DMS153 treated with DMSO at 0.1 percent for 48 hours (cell line): Measurements from ENCODE around the gene KIAA0930.

Source experiments
- DNase-seq: peaks from one replicate; lab custom pipeline; 2025; ENCODE audit not compliant: unreplicated experiment; lab: John Stamatoyannopoulos, UW

The KIAA0930 gene

DNA sequence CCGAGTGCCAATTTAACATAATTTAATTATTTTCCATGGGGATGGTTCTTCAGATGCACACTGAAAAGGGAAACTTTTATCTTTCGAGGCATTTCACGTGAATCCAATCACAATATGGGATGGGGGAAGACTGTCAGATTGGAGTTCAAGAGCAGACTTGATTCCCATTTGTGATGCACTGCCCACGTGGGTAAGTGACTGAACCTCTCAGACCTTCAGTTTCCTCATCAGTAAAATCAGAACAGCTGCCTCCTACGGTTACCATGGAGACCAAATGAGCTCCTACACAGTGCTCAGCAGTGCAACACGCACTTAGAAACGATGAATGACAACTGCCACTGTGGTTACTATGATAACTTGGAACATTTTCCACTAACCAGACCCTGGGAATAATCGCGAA, 21.7 kb downstream of the KIAA0930 start:
- no peak for DNase-seq

DNA sequence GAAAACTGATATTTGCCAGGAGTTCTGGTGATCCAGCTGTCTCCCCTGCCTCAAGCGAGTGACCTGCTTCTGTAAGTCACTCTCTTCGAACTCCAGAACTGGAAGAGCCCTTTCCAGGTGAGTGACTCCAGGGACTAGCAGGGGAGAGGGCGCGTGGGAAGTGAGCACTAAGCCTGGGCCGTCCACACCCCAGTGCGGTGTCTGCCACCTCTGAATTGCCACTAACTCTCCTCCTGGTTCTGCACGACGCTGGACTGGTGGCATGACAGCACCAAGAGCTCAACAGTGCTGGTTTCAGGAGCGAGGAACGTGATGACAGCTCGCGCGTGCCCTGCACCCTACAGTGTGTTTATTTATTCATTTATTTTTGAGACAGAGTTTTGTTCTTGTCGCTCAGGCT, 22.9 kb downstream of the KIAA0930 start:
- DNase-seq: no peak

DNA sequence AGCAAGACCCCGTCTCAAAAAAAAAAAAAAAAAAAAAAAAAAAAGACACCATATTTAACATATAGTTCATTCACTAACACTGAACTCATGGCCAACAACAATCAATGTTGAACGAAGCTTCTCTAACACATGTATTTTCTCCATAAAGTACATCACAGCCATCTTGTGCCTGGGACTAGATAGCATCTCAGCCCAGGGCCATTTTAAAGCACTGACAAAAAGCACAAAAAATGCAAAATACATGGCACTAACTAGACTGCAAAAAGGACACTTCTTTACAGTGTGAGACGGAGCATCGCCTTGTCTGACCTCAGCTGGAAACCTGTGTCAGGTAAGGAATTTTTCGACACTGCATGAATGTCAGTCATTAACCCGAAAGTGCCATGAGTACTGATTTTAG, 23.3 kb downstream of the KIAA0930 start:
- DNase-seq: no peak

DNA sequence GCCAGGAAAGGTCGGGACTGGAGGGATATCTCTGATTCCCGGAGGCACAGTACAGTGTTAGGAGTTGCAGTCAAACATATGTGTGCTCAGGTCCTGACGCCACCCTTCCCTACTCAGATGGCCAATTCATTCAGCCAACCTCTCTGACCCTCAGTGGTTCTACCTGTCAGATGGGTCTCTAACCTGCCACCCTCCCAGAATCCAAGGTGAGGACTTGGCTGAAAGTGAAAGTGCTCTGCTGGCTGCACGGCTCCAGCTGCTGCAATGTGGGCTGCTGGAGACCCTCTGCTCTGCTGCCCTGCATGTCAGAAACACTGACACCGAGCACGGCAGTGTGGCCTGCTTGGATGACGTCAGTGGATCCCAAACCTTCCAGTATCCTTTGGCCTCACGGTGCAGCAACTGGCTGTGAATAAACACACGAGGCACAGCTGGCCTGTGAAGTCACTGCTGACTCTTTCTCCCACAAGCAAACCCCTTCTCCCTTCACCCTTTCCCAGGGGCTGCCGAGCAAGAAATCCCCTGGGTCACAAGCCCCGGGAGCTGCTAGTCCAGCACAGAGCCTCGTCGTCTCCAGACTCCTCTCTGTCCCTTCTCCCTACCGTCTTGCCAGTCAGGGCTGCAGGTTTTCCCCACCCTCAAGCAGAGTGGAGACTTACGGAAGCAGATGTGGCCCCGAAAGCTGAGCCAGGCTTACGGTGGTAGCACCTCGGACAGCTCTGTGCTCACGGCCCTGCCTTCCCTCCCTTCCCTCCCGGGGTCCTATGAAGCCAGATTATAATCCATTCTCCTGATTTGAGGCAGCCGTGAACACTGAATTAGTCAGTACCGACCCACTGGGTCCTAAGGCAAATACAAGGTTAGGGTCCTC, 24.3 kb downstream of the KIAA0930 start:
- no peak for DNase-seq

DNA sequence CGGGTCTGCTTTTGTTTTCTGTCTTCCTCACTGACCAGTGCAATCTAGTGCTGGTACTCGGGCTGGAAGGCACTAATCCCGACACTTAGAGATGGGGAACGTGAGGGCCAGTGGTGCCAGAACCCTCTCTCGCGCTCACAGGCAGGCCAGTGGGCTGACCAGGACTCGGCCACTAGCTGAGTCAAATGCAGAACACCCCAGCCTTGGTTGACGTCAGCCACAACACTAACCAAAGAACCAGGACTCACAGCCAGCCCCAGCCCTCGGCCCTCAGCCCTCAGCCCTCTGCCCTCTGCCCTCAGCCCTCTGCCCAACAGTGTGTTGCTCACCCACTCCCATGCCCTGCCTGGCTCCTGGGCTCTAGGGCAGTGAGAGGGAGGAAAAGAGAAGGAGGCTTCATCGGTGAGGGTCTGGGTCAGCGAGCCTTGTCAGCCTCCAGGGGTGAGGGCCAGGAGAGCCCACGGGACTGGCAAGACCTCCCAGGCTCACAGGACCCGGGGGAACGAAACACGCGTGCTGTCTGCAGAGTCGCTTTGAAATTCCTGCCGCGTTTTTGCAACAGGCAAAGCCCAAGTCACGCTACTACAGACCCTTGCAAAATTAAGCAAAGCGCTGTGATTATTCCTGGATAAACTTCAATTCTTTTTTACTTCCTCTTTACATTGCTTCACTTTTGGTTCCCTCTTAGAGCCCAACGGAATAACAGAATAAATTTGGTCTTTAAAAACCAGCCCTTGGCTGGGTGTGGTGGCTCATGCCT, 27.5 kb downstream of the KIAA0930 start:
- no peak for DNase-seq

DNA sequence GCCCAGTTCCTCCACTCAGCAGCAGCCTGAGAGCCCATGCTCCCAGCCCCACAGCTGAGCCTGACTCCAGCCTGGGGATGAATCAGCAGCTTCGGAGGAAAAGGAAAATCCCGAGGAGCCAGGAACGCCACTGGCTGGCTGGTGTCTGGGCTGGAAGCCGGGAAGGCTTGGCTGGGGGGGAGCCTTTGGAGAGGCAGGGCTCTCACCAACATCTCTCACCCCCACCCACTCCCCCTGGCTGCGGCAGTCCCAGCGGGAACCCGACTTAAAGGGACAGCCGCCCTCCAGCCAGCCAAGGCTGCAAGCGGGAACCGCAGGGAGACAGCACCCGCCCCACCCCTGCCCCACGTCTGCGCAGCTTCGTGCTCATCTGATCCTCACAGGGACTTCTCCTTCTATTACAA, 28.4 kb downstream of the KIAA0930 start:
- DNase-seq: no peak

DNA sequence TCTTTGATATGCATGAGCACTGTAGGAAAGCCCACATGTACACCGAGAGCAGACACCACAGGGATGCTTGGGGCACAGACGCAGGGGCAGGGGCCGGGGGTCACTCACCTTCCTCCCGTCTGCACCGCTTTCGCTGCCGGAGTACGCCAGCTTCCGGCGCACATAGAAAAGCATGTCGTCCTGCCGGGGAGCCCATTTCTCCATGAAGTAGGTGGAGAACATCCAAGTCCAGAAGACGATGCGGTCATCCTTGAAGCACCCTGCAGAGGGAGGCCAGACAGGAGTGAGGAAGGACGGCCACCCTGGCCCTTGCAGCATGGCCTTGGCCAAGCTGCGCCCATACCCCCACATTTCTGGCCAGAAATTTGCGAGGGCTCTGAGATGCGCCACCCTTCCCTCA, 28.8 kb downstream of the KIAA0930 start:
- no peak for DNase-seq

DNA sequence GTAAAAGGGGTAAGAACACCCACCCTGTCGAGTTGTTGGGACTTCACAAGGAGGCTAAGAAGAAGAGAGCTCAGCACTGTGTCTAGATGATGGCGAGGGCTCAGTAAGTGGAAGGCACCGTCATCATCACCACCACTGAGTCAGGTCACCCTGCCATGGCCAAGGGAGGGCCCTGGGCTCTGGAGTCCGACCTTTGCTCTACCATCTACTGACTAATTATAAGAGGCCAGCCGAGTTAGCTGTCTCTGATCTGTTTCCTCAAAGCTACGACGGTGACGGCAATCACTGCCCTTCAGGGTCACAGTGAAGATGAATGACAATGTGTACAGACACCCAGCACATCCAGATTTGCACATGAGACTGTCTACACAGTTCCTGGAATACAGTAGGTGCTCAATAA, 29.3 kb downstream of the KIAA0930 start:
- DNase-seq: no peak

DNA sequence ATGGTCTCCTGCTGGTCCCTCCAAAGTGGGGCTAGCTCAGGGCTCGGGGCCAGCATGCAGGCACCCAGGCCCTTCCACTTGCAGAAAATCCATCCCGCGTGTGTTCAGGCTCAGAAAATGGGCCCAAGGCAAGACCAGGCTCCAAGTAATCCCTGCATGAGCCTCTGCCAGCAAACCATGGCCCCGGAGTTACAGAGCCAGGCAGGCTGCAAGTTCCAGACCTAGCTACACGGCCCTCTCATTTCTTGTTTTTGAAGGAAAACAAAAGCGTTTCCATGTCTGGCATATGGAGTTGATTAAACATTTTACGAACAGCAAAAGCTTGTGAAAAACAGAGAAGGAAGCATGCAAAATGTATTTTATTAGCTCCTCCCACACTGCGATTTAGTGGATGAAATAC, 29.7 kb downstream of the KIAA0930 start:
- DNase-seq: no peak

DNA sequence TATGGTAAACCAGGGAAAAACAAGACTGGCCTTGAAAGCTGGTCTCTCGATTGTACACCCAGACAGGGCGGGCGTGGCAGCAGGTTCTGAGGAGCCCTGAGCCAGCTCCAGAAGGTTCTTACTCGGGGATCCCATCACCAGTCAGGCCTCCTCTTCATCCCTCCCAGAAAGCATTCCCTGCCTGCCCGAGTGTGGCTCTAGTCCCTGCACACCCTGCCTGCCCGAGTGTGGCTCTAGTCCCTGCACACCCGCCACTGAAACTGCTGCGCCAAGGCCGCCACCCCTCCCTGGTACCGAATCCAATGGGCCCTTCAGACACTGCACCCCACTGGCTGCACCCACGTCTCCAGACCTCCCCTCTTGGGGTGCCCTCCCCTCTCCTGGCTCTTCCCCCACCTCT, 30.1 kb downstream of the KIAA0930 start:
- DNase-seq: no peak

DNA sequence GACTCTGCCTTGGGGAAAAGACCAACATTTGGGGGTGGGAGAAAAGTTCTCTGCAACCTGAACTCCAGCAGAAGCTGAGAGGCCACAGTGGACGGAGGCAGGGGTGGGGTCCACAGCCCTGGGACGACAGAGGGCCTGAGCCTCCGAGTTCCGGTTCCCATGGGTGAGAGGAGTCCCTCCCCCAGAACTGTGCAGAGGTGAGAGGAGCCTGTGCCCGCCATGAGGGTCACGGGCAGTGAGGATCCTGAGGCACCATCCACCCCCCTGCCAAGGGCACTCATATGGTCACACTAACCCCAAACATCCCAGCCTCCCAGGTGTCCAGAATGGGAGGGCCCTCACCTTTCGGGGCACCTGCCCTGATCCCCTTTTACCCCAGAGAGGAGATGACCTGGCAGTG, 30.5 kb downstream of the KIAA0930 start:
- DNase-seq: no peak

DNA sequence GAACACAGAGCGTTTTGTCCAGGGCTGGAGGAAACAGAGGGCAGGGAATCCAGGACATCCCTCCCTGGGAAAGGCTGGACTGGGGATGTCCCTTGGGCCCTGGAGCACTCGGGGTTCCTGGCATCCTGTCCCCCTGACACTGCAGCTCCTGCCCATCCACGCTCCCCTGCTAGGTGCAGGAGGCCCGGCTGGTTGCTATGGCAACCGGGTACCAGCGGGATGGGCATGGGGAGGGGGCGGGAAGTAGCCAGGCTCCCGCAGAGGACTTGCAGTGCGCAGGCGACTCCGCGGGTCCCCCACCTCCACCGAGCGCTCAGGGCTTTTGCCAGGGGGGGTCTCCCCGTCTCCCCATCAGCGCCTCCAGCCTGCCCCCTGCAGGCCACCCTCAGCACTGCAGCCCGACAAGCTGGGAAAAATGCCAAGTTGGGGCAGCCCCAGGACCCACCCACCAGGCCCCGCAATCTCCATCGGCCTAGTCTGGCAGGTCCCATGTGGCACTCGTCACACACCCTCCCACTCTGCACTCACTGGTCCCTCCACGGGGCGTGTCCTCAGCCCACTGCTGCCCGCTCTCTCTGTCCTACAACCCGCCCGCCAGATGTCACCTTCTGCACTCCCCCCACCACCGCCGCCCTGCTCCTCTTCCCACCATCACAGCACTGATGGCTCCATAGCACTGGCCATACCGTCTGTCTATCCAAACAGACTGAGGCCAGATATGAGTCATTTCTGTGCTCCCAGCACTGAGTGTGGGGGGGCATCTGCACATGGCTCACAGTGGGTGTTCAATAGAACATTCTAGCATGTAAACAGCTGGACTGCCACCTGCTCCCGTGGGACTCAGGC, 31.5 kb downstream of the KIAA0930 start:
- no peak for DNase-seq

DNA sequence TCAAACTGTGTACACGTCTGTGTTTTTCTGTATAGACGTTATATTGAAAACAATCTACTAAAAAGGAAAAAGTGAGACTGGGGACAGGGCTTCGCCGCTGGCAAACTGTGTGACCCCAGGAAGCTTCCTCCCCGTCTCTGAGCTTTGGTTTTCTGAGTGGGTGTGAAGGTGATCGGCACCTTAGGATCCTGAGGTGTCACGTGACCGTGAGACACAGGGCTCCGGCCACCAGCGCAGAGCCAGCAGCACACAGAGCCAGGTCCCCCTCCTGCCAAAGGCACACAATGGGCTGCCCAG, 32.0 kb downstream of the KIAA0930 start:
- DNase-seq: no peak

DNA sequence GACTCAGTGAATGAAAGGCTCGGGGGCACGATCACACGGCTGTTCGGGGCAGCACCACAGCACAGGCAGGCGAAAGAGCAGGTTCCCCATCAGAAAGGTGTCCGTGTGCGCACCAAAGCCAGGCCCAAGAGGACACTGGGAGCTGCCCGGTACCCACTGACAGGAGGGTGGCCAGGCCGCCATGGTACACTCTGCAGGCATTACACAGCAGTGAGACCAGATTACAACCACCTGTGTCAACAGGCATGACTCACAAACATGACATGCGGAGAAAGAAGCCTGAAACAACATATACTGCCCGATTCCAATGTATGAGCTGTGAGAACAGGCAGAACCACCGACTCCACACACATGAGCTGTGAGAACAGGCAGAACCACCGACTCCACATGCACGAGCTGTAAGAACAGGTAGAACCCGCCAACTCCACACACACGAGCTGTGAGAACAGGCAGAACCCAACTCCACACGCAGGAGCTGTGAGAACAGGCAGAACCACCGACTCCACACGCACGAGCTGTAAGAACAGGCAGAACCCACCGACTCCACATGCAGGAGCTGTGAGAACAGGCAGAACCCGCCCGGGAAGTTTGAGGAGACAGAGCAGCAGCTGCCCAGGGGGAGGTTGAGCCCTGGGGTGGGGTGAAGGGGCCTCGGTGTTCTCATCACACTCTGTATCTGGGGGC, 32.6 kb downstream of the KIAA0930 start:
- DNase-seq: no peak

DNA sequence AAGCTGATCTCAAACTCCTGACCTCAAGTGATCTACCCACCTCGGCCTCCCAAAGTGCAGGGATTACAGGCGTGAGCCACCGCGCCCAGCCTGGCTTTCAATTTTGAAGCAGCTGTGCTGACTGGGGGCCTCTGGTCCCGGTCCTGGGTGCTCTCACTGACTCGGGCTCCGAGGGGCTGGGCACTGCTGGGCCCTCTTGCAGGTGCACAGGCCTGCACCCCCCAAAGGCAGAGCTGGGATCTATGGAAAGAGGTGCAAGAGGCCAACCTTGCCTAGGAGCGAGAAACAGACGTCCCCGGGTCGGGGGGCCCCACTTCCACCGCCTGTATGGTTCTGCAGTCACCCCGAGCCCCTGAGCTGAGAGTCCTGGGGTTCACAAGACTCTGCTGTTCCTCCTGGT, 33.2 kb downstream of the KIAA0930 start:
- DNase-seq: no peak

DNA sequence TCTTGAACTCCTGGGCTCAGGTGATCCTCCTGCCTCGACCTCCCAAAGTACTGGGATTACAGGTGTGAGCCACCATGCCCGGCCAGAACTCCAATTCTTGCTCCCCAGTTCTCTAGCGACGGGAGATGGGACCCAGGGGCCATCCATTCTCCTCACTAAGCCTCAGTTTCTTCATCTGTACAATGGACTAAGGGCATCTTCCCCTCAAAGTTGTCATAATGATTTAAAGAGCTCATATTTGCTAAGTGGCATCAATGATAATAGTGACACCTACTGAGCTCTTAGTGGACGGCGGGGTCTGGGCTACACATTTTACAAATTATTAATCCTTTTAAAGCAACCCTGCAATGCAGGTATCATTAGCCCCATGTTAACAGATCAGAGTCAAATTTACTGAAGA, 34.5 kb downstream of the KIAA0930 start:
- no peak for DNase-seq

DNA sequence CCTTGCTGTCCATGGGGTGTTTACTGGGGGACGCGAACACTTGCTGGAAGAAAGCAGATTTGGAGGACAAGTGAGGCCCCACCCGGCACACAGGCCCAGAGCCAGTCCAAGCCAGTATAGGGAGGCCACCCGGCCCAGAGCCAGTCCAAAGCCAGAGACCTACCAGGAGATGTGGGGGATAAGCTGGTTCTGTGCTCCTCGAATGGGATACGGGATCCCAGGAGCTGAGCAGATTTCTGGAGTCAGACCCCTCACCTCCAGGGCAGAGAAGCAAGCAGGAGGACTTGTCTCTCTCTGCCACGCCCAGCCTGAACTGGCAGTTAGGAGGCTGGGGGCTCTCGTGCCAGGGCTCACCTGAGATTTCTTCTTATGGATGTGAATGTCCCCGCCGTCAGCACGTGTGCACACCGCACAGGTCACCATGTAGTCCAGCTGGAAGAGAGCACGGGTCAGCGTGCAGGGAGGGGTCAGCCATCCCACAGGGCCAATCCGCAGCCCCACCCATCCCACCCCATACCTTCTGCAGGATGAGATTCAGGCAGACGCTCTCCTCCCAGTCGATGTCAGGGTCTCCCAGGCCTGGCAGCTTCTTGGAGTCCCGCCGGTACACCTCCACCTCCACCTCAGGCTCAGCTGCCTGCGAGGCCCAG, 35.3 kb downstream of the KIAA0930 start:
- DNase-seq: no peak

DNA sequence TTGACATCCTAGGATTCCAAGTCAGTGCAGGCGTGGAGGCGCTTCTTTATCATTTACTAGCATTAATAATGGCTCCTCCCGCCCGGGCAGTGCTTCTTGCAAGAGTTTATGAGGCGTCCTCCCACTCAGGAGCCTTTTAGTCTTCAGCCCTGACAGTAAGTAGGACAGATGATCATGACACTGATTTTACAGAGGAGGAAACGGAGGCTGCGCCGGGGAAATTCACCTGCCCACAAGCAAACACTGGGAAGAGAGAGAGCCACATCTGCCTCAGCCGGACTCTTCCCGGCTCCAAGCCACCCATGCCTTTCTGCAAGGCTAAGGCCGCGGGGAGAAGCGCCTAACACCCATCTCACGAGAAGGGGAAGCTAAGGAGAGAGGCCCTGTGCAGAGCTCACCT, 35.9 kb downstream of the KIAA0930 start:
- no peak for DNase-seq

DNA sequence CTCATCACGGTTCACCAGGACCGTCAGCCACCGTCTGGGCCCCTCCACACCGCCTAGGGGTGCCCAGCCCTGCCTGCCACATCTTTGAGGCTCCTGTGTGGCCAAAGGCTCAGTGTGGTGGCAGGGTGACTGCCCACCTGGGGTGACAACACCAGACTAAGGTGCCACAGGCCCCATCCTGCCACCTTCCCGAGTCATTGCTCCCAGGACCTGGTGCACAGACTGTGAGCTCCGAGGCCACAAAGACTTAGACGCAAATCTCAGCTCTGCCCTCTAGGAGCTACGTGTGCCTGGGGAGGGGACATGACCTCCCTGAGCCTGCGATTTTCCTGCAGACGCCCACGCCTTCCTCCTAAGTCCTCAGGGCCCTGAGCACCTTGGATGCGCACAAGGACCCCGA, 36.5 kb downstream of the KIAA0930 start:
- no peak for DNase-seq

DNA sequence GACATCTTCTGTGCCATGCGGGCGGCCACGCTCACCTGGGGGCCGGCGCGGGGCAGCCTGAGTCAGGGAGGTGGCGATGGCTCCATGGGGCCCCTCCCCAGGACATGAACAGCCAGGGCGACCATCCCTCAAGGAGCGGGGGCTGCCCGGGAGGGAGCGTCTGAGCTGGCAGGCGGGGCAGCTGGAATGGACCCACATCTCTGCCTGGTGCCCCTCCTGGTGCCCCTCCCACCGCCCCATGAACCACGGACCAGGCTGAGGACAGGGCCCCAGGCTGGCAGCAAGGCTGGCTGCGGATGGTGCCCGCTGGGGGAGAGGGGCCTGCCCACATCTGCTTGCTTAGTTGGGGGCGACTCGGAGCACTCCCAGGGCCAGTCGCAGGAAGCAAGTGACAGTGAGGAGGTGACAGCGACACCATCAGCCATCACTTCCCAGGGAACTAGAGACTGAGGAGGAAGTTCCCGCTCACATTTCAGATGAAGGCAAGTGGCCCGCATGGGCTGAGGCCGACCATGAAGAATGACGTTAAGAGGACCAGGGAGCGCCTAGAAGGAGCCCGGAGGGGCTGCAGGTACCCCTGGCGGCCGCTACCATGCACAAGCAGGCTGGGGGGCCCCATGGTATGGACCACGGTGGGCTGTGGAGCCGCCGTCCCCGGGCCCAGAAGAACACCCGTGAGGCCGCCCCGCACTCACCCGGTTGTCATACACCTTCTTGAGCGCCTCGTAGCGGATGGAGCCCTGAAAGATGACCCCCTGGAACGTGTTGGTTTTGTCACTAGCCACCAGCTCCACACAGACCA, 37.3 kb downstream of the KIAA0930 start:
- no peak for DNase-seq
